HEK293 (cell line): ENCODE measurements around the gene EPHB1.

Experiments used
- CTCF ChIA-PET: fragments of 350-600 bp; formaldehyde crosslinking; extraction: SDS; loops from one replicate; lab custom pipeline; 2021; ENCODE audit warnings: antibody characterized with exemption; lab: Yijun Ruan, JAX
- POLR2A ChIA-PET: fragments of 300-600 bp; formaldehyde crosslinking; extraction: SDS; loops from one replicate; lab custom pipeline; 2020; ENCODE audit warnings: antibody characterized with exemption, inconsistent platforms; lab: Yijun Ruan, JAX
- H3K27ac ChIP-seq: fragments of 200-500 bp; sonication (Bioruptor generic); 2 replicates; pipeline ENCODE4 v1.5.1; 2014; ENCODE audit warnings: low read depth, low read length, control low read depth, inconsistent platforms; ENCODE audit errors: extremely low read depth
- H3K36me3 ChIP-seq, 2 experiments: fragments of 200-500 bp in 1 of 2; sonication (Bioruptor generic) in 1 of 2; 1 replicate in 1 of 2; 2 replicates in 1 of 2; pipeline ENCODE4 v1.5.1; 2014 to 2017; ENCODE audit warnings: inconsistent platforms in 2 of 2, low read length in 2 of 2; ENCODE audit not compliant: control insufficient read depth in 2 of 2, insufficient read depth in 1 of 2
- H3K4me1 ChIP-seq: fragments of 200-500 bp; sonication (Bioruptor generic); 2 replicates; pipeline ENCODE4 v1.5.1; 2014; ENCODE audit warnings: mild to moderate bottlenecking, low read length, inconsistent platforms; ENCODE audit not compliant: control insufficient read depth, insufficient read depth
- H3K4me3 ChIP-seq: 2 replicates; pipeline ENCODE4 v1.5.1; 2011; ENCODE audit warnings: low read depth, mild to moderate bottlenecking, control low read depth, low read length, moderate library complexity
- H3K9me3 ChIP-seq: fragments of 200-500 bp; sonication (Bioruptor generic); 2 replicates; pipeline ENCODE4 v1.5.1; 2014; ENCODE audit warnings: low read depth, low read length, inconsistent platforms; ENCODE audit not compliant: control insufficient read depth, insufficient read depth
- AEBP2 ChIP-seq: fragments of 450-650 bp; formaldehyde crosslinking; IDR thresholded peaks from 2 replicates; pipeline ENCODE4 v1.5.1; 2016; ENCODE audit warnings: missing biosample characterization, missing genetic modification characterization, borderline replicate concordance
- CTCF ChIP-seq: fragments of 450-650 bp; formaldehyde crosslinking; IDR thresholded peaks from 2 replicates; pipeline ENCODE4 v1.5.1; 2016; ENCODE audit warnings: missing biosample characterization, missing genetic modification characterization
- HOXD13 ChIP-seq: sonication (generic); formaldehyde crosslinking; IDR thresholded peaks from 2 replicates; pipeline ENCODE4 v1.8.0; 2022; ENCODE audit warnings: missing genetic modification reagents, borderline replicate concordance
- KLF17 ChIP-seq: fragments of 450-650 bp; formaldehyde crosslinking; IDR thresholded peaks from 2 replicates; pipeline ENCODE4 v1.5.1; 2016; ENCODE audit warnings: missing biosample characterization, missing genetic modification characterization
- KLF7 ChIP-seq: fragments of 450-650 bp; formaldehyde crosslinking; IDR thresholded peaks from 2 replicates; pipeline ENCODE4 v1.5.1; 2016; ENCODE audit warnings: missing biosample characterization, missing genetic modification characterization, borderline replicate concordance
- KLF9 ChIP-seq: fragments of 450-650 bp; formaldehyde crosslinking; IDR thresholded peaks from 2 replicates; pipeline ENCODE4 v1.5.1; 2016; ENCODE audit warnings: missing biosample characterization, missing genetic modification characterization, low read depth
- MEIS1 ChIP-seq: sonication (generic); formaldehyde crosslinking; IDR thresholded peaks from 2 replicates; pipeline ENCODE4 v1.8.1; 2022; ENCODE audit warnings: missing genetic modification reagents, mild to moderate bottlenecking, borderline replicate concordance
- MYNN ChIP-seq: fragments of 450-650 bp; formaldehyde crosslinking; IDR thresholded peaks from 2 replicates; pipeline ENCODE4 v1.5.1; 2016; ENCODE audit warnings: missing biosample characterization, missing genetic modification characterization, borderline replicate concordance
- PRDM4 ChIP-seq: fragments of 450-650 bp; formaldehyde crosslinking; IDR thresholded peaks from 2 replicates; pipeline ENCODE4 v1.5.1; 2017; ENCODE audit warnings: missing biosample characterization, missing genetic modification characterization
- SCRT2 ChIP-seq: fragments of 450-650 bp; formaldehyde crosslinking; IDR thresholded peaks from 2 replicates; pipeline ENCODE4 v1.5.1; 2016; ENCODE audit warnings: missing biosample characterization, missing genetic modification characterization
- TCF7L2 ChIP-seq: IDR thresholded peaks from 2 replicates; pipeline ENCODE4 v1.6.1; 2011; ENCODE audit warnings: low read depth, mild to moderate bottlenecking, inconsistent platforms, low read length, moderate library complexity, borderline replicate concordance
- TSHZ1 ChIP-seq: fragments of 450-650 bp; formaldehyde crosslinking; IDR thresholded peaks from 2 replicates; pipeline ENCODE4 v1.5.1; 2016; ENCODE audit warnings: missing biosample characterization, missing genetic modification characterization, borderline replicate concordance
- ZBTB17 ChIP-seq: fragments of 450-650 bp; formaldehyde crosslinking; IDR thresholded peaks from 2 replicates; pipeline ENCODE4 v1.5.1; 2016; ENCODE audit warnings: missing biosample characterization, missing genetic modification characterization
- ZNF174 ChIP-seq: fragments of 450-650 bp; formaldehyde crosslinking; IDR thresholded peaks from 2 replicates; pipeline ENCODE4 v1.5.0; 2017; ENCODE audit warnings: missing biosample characterization, mild to moderate bottlenecking, missing genetic modification characterization
- ZNF223 ChIP-seq: fragments of 450-650 bp; formaldehyde crosslinking; IDR thresholded peaks from 2 replicates; pipeline ENCODE4 v1.5.1; 2016; ENCODE audit warnings: missing biosample characterization, missing genetic modification characterization
- ZNF292 ChIP-seq: fragments of 450-650 bp; formaldehyde crosslinking; IDR thresholded peaks from 2 replicates; pipeline ENCODE4 v1.5.1; 2016; ENCODE audit warnings: low read depth, missing biosample characterization, missing genetic modification characterization, borderline replicate concordance
- ZNF416 ChIP-seq: fragments of 450-650 bp; formaldehyde crosslinking; IDR thresholded peaks from 2 replicates; pipeline ENCODE4 v1.5.1; 2016; ENCODE audit warnings: missing biosample characterization, missing genetic modification characterization
- ZNF426 ChIP-seq: fragments of 450-650 bp; formaldehyde crosslinking; IDR thresholded peaks from 2 replicates; pipeline ENCODE4 v1.5.1; 2017; ENCODE audit warnings: missing biosample characterization, missing genetic modification characterization, mild to moderate bottlenecking, inconsistent platforms, moderate library complexity
- ZNF510 ChIP-seq: fragments of 450-650 bp; formaldehyde crosslinking; IDR thresholded peaks from 2 replicates; pipeline ENCODE4 v1.5.1; 2018; ENCODE audit warnings: mild to moderate bottlenecking, missing genetic modification characterization, missing biosample characterization; ENCODE audit not compliant: insufficient replicate concordance
- ZNF544 ChIP-seq: fragments of 450-650 bp; formaldehyde crosslinking; IDR thresholded peaks from 2 replicates; pipeline ENCODE4 v1.5.0; 2017; ENCODE audit warnings: missing biosample characterization, missing genetic modification characterization
- ZNF639 ChIP-seq: fragments of 450-650 bp; formaldehyde crosslinking; IDR thresholded peaks from 2 replicates; pipeline ENCODE4 v1.5.1; 2016; ENCODE audit warnings: missing biosample characterization, missing genetic modification characterization
- ZNF660 ChIP-seq: fragments of 450-650 bp; IDR thresholded peaks from 2 replicates; pipeline ENCODE4 v1.5.1; 2018; ENCODE audit warnings: missing biosample characterization, mild to moderate bottlenecking, missing genetic modification characterization
- ZNF768 ChIP-seq: fragments of 450-650 bp; formaldehyde crosslinking; IDR thresholded peaks from 2 replicates; pipeline ENCODE4 v1.5.1; 2018; ENCODE audit warnings: missing biosample characterization, mild to moderate bottlenecking, missing genetic modification characterization

The EPHB1 gene

GRCh38 chr3:135197856-135198255 lies 402.8 kb downstream of the EPHB1 start (continued):
- TF ChIP-seq ZNF639 (no peak), MYNN (no peak), ZNF768 (tag by site-specific recombination) (no peak), CTCF (no peak), KLF9 (tag by site-specific recombination) (no peak), TCF7L2 (no peak), ZNF223 (tag by site-specific recombination) (no peak), ZBTB17 (no peak)

GRCh38 chr3:135199137-135199536 lies 404.1 kb downstream of the EPHB1 start:
- TF ChIP-seq ZNF426 (no peak), ZNF544 (no peak), ZNF292 (tag by site-specific recombination) (no peak), KLF9 (tag by site-specific recombination) (no peak), ZNF416 (no peak)
- Histone ChIP-seq H3K36me3 (no peaks in the 10 kb centered on the region), H3K4me3 (no peak overlapping the region), H3K27ac (no peak overlapping the region), H3K9me3 (no peaks in the 10 kb centered on the region), H3K4me1 (no peaks in the 10 kb centered on the region)
- ChIA-PET CTCF (no interaction called here), POLR2A (no interaction called here)

GRCh38 chr3:135203026-135203425 lies 408.0 kb downstream of the EPHB1 start:
- Histone ChIP-seq H3K27ac (no peak overlapping the region), H3K4me1 (no peaks in the 10 kb centered on the region), H3K4me3 (no peak overlapping the region), H3K9me3 (no peaks in the 10 kb centered on the region), H3K36me3 (no peaks in the 10 kb centered on the region)
- ChIA-PET POLR2A (no interaction called here), CTCF (no interaction called here)
- TF ChIP-seq MEIS1 (CRISPR knock-in tag) (no peak), AEBP2 (tag by site-specific recombination) (no peak), SCRT2 (no peak), TSHZ1 (no peak), KLF7 (no peak), PRDM4 (tag by site-specific recombination) (no peak), ZNF510 (tag by site-specific recombination) (no peak), HOXD13 (CRISPR knock-in tag) (no peak), ZNF660 (tag by site-specific recombination) (no peak), KLF17 (tag by site-specific recombination) (no peak), ZNF174 (tag by site-specific recombination) (no peak)
